ENCODE data around the gene CFDP1.
"Not testable (repeated sequence)": the region's sequence is repeated elsewhere in the genome, so short reads cannot be mapped to it uniquely, and the experiment has no call there.

CFDP1 gene

DNA sequence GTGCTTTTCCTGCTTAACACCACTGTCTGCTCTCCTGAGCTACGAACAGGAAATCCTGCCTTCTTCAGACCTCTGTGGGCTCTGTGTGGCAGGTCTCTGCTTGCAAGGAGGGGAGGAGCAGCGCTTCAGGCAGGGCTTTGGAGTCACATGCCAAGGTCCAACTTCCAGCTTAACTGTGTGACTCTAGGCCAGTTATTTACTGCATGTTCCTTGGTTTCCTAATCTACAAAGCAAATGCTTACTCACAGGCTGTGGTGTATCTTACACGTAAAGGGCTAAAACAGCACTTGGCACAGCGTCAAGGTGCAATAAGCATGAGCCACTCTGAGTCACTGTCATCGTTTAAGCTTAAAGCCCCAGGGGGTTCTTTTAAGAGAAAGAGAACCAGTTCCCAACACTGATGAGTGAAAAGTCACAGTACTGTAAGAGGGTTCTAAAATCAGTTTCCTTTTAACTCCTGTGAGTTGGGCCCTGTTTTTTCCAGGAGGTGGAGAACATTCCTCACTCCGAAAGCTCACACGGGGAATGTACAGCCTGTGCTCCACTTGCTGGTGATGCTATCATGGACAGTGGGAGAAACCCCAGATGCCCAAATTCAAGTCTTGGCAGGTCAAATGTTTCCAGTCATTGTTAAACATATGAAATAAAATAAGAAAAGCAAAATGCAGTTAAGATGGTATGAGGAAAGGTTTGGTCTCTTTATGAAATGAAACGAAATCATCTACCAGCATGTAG, 127.8 kb downstream of the CFDP1 start:
- in situ Hi-C loops (cut with HindIII; ENCODE audit: low sequenced_read_pairs) = loop anchor here (5.0 kb wide), 3 partner anchors 67 to 92 kb away; no protein-coding TSS in a partner anchor

DNA sequence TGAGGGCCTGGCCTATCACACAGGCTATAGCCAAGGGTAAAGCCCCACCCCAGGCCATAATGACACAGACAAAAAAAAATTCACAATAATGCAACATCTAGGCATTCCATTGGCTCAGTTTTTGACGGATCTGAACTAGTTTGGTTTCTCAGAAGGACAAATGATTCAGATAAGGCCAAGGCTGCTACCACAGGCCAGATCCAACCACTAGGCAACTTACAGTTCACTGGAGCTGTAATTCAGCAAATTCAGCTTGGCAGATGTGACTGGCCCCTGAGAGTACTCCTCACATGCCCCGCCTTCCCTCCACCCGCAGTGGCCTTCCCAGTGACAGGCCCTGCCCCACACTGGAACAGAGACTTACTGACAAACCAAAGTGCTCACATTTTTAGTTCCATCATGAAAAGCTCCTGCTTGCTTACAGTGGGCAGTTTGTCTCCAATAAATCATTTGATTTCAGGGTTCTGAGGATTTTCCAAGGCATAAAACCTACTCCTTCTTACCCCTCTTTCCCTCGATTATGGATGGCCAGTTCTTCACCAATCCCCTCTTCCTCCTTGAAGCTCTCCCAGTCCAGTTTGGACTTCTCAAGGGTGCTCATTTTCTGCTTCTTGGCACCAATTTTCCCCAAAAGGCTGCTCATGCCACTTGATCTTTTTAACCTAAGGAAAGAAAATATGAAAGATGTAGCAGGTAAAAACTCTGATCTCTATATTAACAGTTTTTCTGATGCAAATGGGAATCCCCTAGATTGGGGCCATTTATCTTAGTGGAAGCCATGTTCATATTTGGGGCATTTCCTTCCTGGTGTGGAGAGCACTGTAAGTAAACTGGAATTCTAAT, 128.6 kb downstream of the CFDP1 start:
- in situ Hi-C loops (cut with HindIII; ENCODE audit: low sequenced_read_pairs) = loop anchor here (5.0 kb wide), 3 partner anchors 67 to 93 kb away; no protein-coding TSS in a partner anchor

DNA sequence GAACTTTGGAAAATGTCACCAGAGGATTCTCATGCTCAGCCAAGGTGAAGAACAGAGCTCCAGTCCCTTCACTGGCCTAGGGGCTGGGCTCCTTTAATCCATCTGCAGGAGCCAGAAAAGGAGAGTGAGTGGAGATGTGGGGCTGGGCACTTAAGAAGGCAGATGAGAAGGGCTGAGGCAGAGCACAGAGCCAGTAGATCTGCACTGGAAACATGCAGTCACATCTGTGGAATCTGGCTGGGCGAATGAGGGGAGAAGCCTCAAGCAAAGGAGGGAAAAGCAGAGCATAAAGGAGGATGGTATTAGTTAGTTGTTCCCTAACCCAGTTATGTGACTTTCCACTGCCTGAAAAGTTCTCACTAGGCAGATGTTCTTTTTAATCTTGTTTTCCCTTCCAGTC, 131.5 kb downstream of the CFDP1 start:
- in situ Hi-C loops (cut with HindIII; ENCODE audit: low sequenced_read_pairs) = no loop called here

DNA sequence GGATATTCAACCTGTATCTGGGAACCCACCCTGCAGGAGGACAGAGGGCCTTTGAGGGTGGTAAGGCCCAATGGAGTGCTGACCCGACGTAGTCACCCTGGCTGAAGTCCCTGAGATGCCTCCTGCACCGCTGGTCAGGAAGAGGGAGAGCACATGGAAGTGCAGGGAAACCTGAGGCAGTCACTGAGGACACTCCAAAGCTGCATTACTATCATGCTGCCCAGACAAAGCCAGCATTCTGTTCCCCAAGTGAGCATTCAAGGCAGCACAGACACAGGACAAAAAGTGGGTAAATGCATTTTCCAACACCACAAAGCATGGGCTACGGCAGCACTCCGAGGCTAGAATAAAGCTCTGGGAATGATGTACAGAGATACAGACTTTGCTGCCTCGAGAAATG, 135.0 kb downstream of the CFDP1 start:
- in situ Hi-C loops (cut with HindIII; ENCODE audit: low sequenced_read_pairs) = no loop called here

DNA sequence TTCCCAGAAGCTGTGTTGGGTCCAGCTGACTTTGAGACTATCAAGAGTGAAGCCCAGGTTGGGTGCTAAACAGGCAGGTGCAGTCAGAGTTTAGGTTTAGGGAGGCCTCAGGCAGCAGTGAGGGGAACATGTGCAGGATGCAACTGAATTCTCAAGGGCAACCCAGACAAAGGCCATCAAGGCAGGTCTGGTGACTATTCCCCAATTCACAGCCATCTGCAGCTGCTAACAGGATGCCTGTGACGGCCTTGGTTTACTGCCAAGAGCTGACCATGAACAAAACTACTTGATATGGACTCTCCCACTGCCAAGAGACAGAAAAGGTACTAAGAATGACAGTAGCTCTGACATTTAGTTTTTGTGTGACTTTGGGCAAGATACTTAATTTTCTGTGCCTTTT, 136.7 kb downstream of the CFDP1 start:
- in situ Hi-C loops (cut with HindIII; ENCODE audit: low sequenced_read_pairs) = no loop called here

DNA sequence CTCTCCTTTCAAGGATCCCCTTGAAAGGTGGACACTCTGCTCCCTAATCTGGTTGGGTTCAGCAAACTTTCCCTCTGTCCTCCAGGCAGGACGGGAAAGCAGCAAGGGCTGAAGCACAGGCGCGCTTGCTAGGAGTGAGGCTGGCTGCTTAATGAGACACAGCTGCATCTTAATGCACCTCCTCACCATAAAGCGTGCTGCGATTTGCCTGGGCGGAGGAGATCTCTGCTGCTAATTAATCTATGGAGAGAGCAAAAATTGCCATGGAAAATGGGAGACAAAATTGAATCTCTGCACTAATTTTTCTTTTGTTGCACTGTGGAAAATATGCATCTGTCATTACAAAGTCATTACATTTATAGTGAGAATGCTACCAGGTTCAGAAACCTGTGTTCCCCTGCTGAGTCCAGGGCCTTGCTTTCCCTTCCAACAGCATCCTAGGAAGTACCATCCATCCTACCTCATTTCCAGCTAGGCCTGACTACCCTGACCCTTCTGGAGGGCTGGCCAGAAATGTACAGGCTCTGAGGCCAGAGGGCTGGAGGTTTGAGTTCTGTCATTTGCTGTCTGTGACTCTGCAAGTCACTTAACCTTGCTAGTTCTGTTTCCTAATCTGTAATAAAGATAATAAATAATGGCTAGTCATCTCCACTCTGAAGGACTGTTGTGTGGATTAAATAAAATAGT, 138.4 kb downstream of the CFDP1 start:
- in situ Hi-C loops (cut with HindIII; ENCODE audit: low sequenced_read_pairs) = no loop called here

DNA sequence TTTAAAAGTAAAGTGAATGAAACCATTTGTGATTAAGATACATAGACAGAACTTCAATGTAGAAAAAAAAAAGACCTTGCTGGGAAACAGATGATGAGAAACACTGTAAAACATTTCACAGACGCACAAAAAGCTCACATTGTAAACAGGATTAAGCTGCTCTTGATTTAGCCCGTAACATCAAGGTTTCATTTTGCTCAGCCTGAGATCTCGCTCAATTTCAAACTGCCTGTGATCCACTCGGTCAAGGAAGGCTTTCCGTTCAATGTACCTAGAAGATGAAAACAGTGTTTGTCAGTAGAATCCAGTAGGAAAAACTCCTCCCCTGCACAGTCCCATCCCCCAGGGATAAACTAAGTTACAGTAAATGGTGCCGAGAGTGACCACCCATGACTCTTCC, 139.5 kb downstream of the CFDP1 start:
- in situ Hi-C loops (cut with HindIII; ENCODE audit: low sequenced_read_pairs) = no loop called here

DNA sequence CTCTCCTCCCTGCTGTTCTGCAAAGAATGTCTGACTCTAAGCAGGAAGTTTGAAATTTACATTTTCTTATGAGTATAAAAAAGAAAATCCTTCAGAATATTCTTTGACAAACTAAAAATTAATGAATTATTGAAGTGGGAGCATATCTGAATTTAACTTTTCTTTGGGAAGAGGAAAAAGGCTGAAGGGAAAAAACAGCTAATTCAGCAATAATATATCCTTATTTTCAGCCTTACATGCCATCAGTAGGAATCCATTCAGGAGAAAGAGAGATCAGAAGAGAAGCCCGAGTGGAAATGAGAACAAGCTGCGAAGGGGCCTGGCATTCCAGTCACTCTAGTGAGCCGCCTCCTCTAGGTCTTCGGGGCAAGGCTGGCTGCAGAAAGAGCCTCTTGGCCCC, 140.1 kb downstream of the CFDP1 start:
- in situ Hi-C loops (cut with HindIII; ENCODE audit: low sequenced_read_pairs) = no loop called here

DNA sequence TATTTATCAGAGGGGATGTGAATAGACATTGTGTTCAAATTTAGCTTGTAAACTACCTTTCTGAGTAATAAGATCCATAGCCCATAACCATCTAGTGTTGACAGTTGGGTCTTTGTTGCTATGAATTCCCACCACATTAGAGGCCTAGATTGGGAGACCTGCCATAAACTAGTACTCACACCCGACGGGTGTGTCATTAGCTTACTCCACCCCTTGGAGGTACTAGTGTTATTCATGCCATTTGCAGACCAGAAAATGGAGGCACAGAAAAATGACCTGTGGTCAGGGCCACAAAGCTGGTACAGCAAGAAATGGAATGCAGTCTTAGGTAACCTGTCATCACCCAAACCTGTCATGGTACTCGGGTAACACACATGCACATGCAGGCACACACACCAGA, 140.6 kb downstream of the CFDP1 start:
- in situ Hi-C loops (cut with HindIII; ENCODE audit: low sequenced_read_pairs) = no loop called here

DNA sequence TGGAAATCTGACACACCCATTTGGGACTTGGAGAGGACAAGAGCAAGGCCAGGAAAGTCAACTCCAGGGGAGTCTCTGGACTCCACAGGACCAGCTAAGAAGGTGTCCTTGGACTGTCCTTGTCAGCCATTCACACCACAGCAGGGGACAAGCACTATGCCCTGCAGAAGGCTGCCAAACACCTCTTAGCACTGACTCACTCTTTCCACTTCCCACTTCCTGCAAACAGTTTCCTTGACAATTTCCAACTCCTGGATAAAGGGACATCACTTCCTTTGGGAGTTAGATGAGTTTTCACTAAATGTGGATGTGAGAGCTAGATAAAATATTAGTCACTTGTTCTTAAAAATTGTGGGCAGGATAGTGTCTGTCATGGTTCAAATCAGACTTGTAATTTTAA, 144.1 kb downstream of the CFDP1 start:
- in situ Hi-C loops (cut with HindIII; ENCODE audit: low sequenced_read_pairs) = loop anchor here (5.0 kb wide), 1 partner anchor 53 kb away; no protein-coding TSS in a partner anchor

DNA sequence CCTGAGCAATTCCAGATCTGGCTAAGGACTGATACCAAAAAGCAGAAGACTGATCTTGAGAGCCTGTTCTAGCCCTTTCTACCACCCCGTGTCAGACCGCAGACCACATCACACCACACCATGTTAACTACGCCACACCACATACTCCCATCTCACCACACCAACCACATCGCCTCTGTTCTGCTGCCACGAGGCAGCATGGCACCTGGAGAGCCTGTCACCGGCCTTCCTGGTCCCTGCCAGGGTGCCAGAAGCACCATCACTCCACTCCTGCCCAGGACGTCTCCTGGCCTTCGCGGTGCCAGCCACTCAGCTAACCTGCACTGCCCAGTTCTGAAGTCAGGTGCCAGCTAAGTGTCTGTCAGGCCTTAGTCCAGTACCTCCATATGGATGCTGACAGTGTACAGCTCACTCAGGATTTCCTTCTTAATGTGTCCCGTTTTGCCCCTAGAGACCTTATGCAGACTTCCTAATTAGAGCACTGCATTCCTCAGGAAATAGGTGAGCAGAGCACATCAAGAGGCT, 144.6 kb downstream of the CFDP1 start:
- in situ Hi-C loops (cut with HindIII; ENCODE audit: low sequenced_read_pairs) = loop anchor here (5.0 kb wide), 1 partner anchor 54 kb away; no protein-coding TSS in a partner anchor

DNA sequence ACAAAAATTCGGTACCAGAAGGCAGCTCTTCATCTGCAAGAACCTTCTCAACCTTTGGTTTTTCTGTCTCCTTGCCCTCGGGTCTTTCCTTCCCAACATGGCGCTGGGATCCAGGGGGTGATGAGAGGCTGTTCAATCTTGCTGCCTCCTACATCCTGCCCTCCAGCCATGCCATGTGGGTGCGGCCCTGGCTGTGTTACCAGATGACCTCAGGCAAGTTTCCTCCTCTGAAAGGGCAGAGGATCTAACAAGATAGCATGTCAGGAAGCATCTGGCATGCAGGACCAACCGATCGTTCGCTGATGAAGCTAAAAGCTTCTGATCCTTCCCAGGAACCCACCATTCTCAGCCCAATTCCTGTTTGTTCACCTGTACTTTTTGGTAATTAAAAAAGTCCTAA, 145.1 kb downstream of the CFDP1 start:
- in situ Hi-C loops (cut with HindIII; ENCODE audit: low sequenced_read_pairs) = loop anchor here (5.0 kb wide), 1 partner anchor 54 kb away; no protein-coding TSS in a partner anchor

DNA sequence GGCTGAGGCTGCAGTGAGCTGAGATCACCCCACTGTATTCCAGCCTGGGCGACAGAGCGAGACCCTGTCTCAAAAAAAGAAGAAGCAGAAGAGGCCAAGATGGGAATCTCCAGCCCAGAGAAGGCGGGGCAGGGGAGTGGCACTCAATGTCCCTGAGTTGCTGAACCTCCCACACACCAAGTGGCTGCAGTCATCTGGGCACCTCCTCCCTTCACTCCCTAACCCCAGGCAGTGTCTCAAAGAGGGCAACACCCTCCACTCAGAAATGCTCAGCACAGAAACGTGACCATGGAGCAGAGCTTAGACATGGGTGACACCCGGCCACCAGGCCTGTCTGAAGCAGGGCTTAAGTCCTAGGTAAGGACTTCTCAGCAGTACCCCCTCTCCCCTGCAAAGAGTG, 145.6 kb downstream of the CFDP1 start:
- in situ Hi-C loops (cut with HindIII; ENCODE audit: low sequenced_read_pairs) = loop anchor here (5.0 kb wide), 1 partner anchor 55 kb away; no protein-coding TSS in a partner anchor

DNA sequence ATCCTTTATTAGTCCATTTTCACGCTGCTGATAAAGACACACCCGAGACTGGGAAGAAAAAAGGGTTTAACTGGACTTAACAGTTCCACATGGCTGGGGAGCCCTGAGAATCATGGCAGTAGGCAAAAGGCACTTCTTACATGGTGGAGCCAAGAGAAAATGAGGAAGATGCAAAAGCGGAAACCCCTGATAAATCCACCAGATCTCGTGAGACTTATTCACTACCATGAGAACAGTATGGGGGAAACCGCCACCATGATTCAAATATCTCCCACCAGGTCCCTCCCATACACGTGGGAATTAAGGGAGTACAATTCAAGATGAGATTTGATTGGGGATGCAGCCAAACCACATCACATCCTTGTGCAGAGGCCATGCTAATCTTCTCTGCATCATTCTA, 146.9 kb downstream of the CFDP1 start:
- in situ Hi-C loops (cut with HindIII; ENCODE audit: low sequenced_read_pairs) = loop anchor here (5.0 kb wide), 1 partner anchor 56 kb away; no protein-coding TSS in a partner anchor

DNA sequence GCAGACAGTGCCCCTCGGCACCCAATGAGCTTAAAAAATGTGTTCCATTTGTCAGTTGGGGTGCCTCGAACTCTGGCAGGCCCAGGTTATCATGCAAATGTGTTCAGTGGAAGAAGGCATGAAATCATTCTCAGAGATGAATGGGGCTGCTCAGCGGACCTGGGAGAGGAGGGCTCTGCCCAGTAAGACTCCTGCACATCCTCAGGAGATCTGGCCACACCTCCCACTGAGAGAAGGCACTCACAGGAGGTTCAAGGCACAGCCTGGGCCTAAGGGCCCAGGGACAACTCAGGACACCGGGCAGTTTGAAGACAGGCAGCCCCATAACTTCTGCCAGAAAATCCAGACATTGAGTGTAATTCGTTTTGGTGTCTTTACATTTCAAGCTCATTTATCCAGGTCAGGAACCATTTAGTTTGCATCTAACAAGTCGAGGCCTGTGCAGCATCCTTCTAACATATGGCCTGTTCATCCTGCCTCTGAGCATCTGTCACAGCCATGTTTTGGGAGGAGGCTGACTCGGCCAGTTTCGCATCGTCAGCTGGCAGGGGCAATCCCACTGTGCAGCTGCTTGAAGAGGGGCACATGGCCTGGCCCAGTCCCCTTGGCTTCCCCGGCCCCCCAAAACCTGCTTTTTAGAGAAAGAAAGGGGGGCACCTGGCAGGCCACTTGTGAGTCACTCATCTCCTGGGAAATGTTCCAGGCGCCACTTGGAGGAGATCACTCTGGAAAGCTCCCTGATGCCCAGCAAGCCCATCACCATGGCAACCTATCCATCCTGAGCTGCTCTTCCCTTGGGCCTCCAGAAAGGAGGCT, 150.6 kb downstream of the CFDP1 start:
- in situ Hi-C loops (cut with HindIII; ENCODE audit: low sequenced_read_pairs) = no loop called here

DNA sequence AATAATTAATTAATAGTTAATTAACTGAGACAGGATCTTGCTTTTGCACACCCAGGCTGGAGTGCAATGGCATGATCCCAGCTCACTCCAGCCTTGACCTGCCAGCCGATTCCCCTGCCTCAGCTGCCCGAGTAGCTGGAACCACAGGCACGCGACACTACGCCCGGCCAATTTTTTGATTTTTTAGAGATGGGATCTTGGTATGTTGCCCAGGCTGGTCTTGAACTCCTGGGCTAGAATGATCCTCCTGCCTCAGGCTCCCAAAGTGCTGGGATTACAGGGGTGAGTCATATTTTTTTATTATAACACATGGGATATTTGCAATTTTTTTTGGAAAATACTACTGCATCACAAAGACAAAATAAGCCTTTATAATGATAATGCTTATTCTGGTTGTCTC, 151.5 kb downstream of the CFDP1 start:
- in situ Hi-C loops (cut with HindIII; ENCODE audit: low sequenced_read_pairs) = no loop called here

DNA sequence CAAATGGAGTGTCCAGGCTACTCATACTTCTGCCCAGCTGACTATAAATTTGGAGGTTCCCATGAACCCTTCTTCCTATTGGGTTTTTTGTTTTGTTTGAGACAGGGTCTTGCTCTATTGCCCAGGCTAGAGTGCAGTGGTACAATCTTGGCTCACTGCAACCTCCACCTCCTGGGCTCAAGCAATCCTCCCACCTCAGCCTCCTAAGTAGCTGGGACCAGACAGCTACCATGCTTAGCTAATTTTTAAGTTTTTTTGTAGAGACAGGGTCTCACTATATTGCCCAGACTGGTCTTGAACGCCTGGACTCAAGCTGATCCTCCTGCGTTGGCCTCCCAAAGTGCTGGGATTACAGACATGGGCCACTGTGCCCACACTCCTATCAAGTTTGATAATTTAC, 152.3 kb downstream of the CFDP1 start:
- in situ Hi-C loops (cut with HindIII; ENCODE audit: low sequenced_read_pairs) = not testable (repeated sequence)

DNA sequence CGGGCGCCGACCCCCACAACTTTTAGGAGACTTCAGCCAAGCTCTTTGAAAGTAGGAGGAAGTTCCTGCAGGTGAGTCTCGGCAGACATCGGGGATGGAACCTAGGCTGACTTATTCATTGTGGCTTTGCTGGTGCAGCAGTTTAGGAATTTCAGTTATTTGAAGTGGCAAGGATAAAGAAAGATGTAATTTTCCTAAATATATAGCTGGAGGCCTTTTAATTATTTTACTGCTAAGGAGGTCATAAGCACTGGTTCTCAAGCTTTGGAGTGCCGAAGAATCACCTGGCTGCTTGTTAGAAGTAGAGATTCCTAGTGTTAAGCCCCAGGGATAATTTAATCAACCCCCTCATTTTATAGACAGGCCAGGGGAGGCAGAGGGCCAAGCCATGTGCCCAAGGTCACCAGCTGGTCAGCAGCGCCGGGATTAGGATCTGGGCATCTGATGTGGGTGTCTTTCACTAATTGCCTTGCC, 152.9 kb downstream of the CFDP1 start:
- in situ Hi-C loops (cut with HindIII; ENCODE audit: low sequenced_read_pairs) = no loop called here

DNA sequence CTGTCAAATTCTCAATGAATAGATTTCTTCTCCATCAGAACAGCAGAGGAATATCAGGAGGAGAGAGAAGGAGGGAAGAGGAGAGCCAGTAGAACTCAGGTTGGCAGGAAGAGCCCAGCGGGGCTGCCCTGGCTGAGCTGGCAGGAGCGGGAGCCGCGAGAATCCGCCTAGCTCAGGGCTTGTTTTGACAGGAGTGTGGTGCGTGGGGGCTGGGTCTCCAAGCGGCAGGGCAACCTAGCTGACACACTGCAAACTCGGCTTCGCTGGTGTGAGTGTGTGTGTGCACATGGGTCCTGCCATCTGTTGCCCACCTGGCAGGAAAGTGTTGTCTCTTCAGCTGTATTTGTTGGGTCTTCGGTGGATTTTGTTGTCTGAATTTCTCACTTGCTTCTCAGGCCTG, 154.0 kb downstream of the CFDP1 start:
- in situ Hi-C loops (cut with HindIII; ENCODE audit: low sequenced_read_pairs) = no loop called here
